ENCODE results near the gene TRABD. TPM values are rescaled to one million over a fixed set of nuclear protein-coding genes. Genes with fewer than 3 reads are reported as not detected.

Gene TRABD
- total RNA-seq, 3 donors from 2014 or later, result 17.3 to 35.7 (median 28.2) TPM

GRCh38 chr22:50210378-50211139, 24.8 kb downstream of the TRABD start:
- Histone ChIP-seq H3K4me1 (no peaks in the 10 kb centered on the region), H3K27me3 (no peaks in the 10 kb centered on the region), H3K9me3 (no peaks in the 10 kb centered on the region), H3K27ac (no peak overlapping the region), H3K36me3 (no peaks in the 10 kb centered on the region), H3K4me3 (no peak overlapping the region)
- intact Hi-C loops (cut with DNase I; ENCODE audit: low total_unique reads), result no loop called here
- no peak for TF ChIP-seq POLR2AphosphoS5 (IDR thresholded peaks at IDR 0.05)
- TF ChIP-seq CTCF (IDR thresholded peaks at IDR 0.05), result no peak
- no peak for TF ChIP-seq POLR2A (IDR thresholded peaks at IDR 0.05)
- no peak for DNase-seq (ENCODE audit: low spot score in 2 of 2)

GRCh38 chr22:50211147-50211546, 25.4 kb downstream of the TRABD start:
- H3K27me3 ChIP-seq, result no peaks in the 10 kb centered on the region
- peaks cover under 1% of the 10 kb centered on the region for H3K36me3 ChIP-seq
- intact Hi-C loops (cut with DNase I; ENCODE audit: low total_unique reads), result no loop called here
- no peak for DNase-seq (ENCODE audit: low spot score in 2 of 2)
- H3K9me3 ChIP-seq, result no peaks in the 10 kb centered on the region
- no peak for TF ChIP-seq CTCF (IDR thresholded peaks at IDR 0.05)
- no peak for TF ChIP-seq POLR2A (IDR thresholded peaks at IDR 0.05)
- TF ChIP-seq POLR2AphosphoS5 (IDR thresholded peaks at IDR 0.05), result no peak
- no peak overlapping the region for H3K27ac ChIP-seq
- H3K4me1 ChIP-seq, result no peaks in the 10 kb centered on the region
- no peak overlapping the region for H3K4me3 ChIP-seq

DNA sequence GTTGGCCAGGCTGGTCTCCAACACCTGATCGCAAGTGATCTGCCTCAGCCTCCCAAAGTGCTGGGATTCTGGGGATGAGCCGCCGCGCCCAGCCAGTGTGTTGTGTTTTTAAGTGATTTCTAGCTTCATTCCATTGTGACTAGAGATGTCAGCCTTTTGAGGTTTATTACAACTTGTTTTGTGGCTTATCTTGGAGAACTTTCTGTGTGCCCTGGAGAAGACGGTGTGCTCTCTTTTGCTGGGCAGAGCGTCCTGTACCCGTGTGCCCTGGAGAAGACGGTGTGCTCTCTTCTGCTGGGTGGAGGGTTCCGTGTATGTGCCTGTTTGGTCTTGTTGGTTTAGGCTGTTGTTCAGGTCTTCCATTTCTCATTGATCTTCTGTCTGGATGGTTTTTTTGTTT, 27.6 kb downstream of the TRABD start:
- Histone ChIP-seq H3K4me1 (no peaks in the 10 kb centered on the region), H3K27me3 (no peaks in the 10 kb centered on the region), H3K36me3 (peaks cover 10% of the 10 kb centered on the region), H3K4me3 (no peak overlapping the region), H3K27ac (no peak overlapping the region), H3K9me3 (no peaks in the 10 kb centered on the region)
- intact Hi-C loops (cut with DNase I; ENCODE audit: low total_unique reads), result no loop called here
- no peak for DNase-seq (ENCODE audit: low spot score in 2 of 2)
- TF ChIP-seq POLR2A (IDR thresholded peaks at IDR 0.05), result no peak
- TF ChIP-seq POLR2AphosphoS5 (IDR thresholded peaks at IDR 0.05), result no peak
- no peak for TF ChIP-seq CTCF (IDR thresholded peaks at IDR 0.05)

DNA sequence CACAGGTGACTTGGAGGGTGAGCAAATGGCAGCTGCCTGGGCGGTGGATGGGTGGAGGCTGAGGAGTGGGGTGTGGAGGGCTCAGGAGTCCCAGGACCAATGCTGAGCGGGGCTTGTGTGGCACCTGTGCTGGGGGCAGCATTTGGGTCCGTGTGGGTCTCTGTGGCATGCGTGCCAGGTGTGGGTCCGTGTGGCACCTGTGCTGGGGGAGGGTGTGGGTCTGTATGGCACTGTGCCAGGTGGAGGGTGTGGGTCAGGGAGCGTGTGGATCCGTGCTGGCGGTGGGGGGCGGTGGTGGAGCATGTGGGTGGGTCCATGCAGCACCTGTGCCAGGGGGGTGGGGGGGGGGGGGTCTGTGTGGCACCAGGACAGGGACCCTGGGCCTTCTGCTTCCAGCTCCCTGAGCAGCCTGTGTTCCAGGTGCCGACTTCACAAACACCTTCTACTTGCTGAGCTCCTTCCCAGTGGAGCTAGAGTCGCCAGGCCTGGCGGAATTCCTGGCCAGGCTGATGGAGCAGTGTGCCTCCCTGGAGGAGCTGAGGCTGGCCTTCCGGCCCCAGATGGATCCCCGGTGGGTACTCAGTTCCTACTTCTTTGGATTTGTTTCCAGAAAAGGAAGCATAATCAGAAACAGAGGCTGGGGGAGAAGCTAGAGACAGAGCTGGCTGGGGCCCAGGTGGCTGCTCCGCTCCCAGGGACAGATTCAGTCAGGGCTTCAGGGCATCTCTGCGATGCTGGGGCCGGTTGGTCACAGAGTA, 29.8 kb downstream of the TRABD start:
- no peaks in the 10 kb centered on the region for H3K9me3 ChIP-seq
- H3K27ac ChIP-seq, result peak overlapping the region in 1 of 2 donors; percentile 25
- no peaks in the 10 kb centered on the region for H3K4me1 ChIP-seq
- intact Hi-C loops (cut with DNase I; ENCODE audit: low total_unique reads), result no loop called here
- TF ChIP-seq POLR2AphosphoS5 (IDR thresholded peaks at IDR 0.05) (no peak), POLR2A (IDR thresholded peaks at IDR 0.05) (no peak), CTCF (IDR thresholded peaks at IDR 0.05) (no peak)
- H3K4me3 ChIP-seq, result no peak overlapping the region
- peaks cover 10% of the 10 kb centered on the region for H3K36me3 ChIP-seq
- DNase-seq (ENCODE audit: low spot score in 2 of 2), result no peak
- no peaks in the 10 kb centered on the region for H3K27me3 ChIP-seq

DNA sequence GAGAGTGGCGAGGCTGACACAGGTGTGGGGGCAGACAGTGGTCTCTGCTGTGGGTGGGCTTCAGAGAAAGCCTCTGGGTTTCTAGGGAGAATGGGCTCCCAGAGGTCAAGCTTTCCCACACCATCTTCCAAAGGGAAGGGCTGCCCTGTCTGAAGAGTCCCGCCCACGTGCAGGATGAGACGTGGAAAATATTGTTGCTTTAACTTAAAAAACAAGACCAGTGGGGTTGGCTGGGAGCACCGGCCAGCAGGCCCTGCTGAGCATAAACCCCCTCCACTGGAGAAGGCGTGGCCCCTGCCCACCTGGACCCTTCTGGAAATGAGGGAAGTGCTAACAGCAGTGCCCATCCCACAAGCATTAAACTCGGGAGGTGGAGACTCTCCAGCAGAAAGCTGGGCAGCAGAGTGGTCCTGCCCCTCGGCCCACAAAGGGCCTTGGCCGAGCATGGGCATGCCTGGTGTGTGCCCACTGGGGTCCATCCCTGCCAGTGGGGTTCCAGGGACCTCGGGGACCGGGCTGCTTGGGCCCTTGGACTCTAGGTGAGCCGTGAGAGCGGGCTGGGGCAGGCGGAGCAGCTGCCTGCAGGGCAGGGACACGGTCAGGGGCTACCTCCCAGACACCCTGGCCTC, 30.5 kb downstream of the TRABD start:
- no peak overlapping the region for H3K4me3 ChIP-seq
- DNase-seq (ENCODE audit: low spot score in 2 of 2), result no peak
- H3K4me1 ChIP-seq, result no peaks in the 10 kb centered on the region
- no peak overlapping the region for H3K27ac ChIP-seq
- no peaks in the 10 kb centered on the region for H3K27me3 ChIP-seq
- TF ChIP-seq CTCF (IDR thresholded peaks at IDR 0.05), result no peak
- no peak for TF ChIP-seq POLR2A (IDR thresholded peaks at IDR 0.05)
- TF ChIP-seq POLR2AphosphoS5 (IDR thresholded peaks at IDR 0.05), result no peak
- peaks cover 12% of the 10 kb centered on the region for H3K36me3 ChIP-seq
- intact Hi-C loops (cut with DNase I; ENCODE audit: low total_unique reads), result no loop called here
- no peaks in the 10 kb centered on the region for H3K9me3 ChIP-seq

All from breast epithelium (tissue), 4 donors.